Esophagus muscularis mucosa (tissue), 4 donors: ENCODE data around the gene SH2D6.

Experiments
- EP300 ChIP-seq: sonication (generic); formaldehyde crosslinking; IDR thresholded peaks from one replicate; pipeline ENCODE4 v1.6.1; 2017; ENCODE audit warnings: antibody characterized with exemption
- POLR2A ChIP-seq: fragments of 450-650 bp; IDR thresholded peaks from one replicate; pipeline ENCODE4 v1.6.1; 2017; ENCODE audit warnings: antibody characterized with exemption, moderate library complexity, mild to moderate bottlenecking, low read depth
- POLR2AphosphoS5 ChIP-seq, 2 donors: sonication (generic); formaldehyde crosslinking; IDR thresholded peaks; one replicate each; pipeline ENCODE4 v1.6.1; 2017; ENCODE audit warnings: antibody characterized with exemption in 2 of 2
- TF ChIP-seq, protein P1 (sequence below), 3 experiments: fragments of 200-600 bp in 2 of 3; fragments of 450-650 bp in 1 of 3; sonication (generic) in 2 of 3; IDR thresholded peaks; one replicate each; pipeline ENCODE4 v1.5.1; 2017 to 2019; ENCODE audit warnings: antibody characterized with exemption in 3 of 3, mild to moderate bottlenecking in 2 of 3, moderate library complexity in 1 of 3

- TF ChIP-seq, protein P1, sequence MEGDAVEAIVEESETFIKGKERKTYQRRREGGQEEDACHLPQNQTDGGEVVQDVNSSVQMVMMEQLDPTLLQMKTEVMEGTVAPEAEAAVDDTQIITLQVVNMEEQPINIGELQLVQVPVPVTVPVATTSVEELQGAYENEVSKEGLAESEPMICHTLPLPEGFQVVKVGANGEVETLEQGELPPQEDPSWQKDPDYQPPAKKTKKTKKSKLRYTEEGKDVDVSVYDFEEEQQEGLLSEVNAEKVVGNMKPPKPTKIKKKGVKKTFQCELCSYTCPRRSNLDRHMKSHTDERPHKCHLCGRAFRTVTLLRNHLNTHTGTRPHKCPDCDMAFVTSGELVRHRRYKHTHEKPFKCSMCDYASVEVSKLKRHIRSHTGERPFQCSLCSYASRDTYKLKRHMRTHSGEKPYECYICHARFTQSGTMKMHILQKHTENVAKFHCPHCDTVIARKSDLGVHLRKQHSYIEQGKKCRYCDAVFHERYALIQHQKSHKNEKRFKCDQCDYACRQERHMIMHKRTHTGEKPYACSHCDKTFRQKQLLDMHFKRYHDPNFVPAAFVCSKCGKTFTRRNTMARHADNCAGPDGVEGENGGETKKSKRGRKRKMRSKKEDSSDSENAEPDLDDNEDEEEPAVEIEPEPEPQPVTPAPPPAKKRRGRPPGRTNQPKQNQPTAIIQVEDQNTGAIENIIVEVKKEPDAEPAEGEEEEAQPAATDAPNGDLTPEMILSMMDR (IDR thresholded peaks at IDR 0.05), result no peak
- TF ChIP-seq EP300 (no peak), POLR2A (no peak), POLR2AphosphoS5 (IDR thresholded peaks at IDR 0.05) (no peak)
Observed at GRCh38 chr2:85429213-85429923, 10.9 kb downstream of the SH2D6 start.
